Keratinocyte (primary cell): Measurements from ENCODE around the gene ZNF236.

Experiments used
- EZH2 ChIP-seq: IDR thresholded peaks from one replicate; pipeline ENCODE4 v1.6.1; 2012; ENCODE audit warnings: inconsistent platforms, mild to moderate bottlenecking, low read length, moderate library complexity
- TF ChIP-seq, protein P1 (sequence below), 3 experiments: IDR thresholded peaks in 1 of 3; conservative IDR thresholded peaks in 1 of 3; optimal IDR thresholded peaks in 1 of 3; 2 replicates in 2 of 3; 3 replicates in 1 of 3; pipeline versions ENCODE3 to v1.5.1; 2011; ENCODE audit warnings: low read length in 3 of 3, mild to moderate bottlenecking in 3 of 3, moderate library complexity in 2 of 3, control low read depth in 1 of 3, inconsistent platforms in 1 of 3; ENCODE audit not compliant: insufficient read depth in 2 of 3; ENCODE audit errors: extremely low read depth in 1 of 3

DNA sequence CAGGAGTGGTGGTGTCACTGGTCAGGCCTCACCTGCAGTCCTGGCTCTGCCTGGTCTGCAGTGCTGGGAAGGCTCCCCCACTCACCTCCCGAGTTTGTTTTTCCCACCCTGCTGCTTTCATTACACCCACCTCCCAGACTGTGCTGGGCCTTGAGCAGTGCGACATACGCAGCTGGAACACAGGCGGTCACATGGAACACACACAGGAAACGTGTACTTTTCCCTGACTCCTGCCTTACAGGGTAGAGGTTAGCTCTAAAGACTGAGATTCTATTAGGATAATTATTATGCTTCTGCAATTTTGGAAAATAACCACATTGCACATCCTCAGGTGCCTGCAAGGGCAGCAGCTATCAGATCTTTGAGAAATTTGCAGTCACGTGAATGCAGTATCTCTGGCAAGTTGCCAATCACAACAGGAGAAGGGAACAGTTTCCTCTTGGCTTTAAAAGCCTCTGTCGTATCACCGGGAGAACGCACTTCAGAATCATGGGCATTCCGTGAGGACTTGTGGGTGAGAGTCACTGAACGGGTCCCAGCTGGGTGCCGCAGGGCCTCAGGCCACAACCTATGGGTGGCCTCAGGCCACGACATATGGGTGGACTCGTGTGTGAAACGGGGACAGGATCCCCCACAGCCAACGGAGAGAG is 136.5 kb downstream of the ZNF236 start:
- TF ChIP-seq, protein P1, sequence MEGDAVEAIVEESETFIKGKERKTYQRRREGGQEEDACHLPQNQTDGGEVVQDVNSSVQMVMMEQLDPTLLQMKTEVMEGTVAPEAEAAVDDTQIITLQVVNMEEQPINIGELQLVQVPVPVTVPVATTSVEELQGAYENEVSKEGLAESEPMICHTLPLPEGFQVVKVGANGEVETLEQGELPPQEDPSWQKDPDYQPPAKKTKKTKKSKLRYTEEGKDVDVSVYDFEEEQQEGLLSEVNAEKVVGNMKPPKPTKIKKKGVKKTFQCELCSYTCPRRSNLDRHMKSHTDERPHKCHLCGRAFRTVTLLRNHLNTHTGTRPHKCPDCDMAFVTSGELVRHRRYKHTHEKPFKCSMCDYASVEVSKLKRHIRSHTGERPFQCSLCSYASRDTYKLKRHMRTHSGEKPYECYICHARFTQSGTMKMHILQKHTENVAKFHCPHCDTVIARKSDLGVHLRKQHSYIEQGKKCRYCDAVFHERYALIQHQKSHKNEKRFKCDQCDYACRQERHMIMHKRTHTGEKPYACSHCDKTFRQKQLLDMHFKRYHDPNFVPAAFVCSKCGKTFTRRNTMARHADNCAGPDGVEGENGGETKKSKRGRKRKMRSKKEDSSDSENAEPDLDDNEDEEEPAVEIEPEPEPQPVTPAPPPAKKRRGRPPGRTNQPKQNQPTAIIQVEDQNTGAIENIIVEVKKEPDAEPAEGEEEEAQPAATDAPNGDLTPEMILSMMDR (optimal IDR thresholded peaks at IDR 0.05 in 1 of 3, IDR thresholded peaks at IDR 0.05 in 1 of 3, conservative IDR thresholded peaks at IDR 0.05 in 1 of 3; ENCODE audit: extremely low read depth in 1 of 3, insufficient read depth in 2 of 3, low read length in 3 of 3): no peak
- TF ChIP-seq EZH2: no peak
